CD14-positive monocyte (primary cell): Measurements from ENCODE around the gene PPRC1. TPM values are rescaled to one million over a fixed set of nuclear protein-coding genes. Genes with fewer than 3 reads are reported as not detected.

ENCODE experiments used
- DNase-seq, 3 donors: peaks; one replicate each; pipeline ENCODE4 v3.0.0-alpha.2; 2011 to 2022
- H2AFZ ChIP-seq: 2 replicates; pipeline ENCODE4 v1.6.0; 2012; ENCODE audit warnings: mild to moderate bottlenecking, low read depth, low read length, inconsistent platforms; ENCODE audit not compliant: insufficient read depth, poor library complexity, severe bottlenecking
- H3K27ac ChIP-seq, 2 donors: 1 replicate in 1 of 2; 2 replicates in 1 of 2; pipeline ENCODE4 v1.5.1; 2012 to 2013; ENCODE audit warnings: low read length in 2 of 2, control low read depth in 1 of 2, inconsistent platforms in 1 of 2, low read depth in 1 of 2, mild to moderate bottlenecking in 1 of 2
- H3K27me3 ChIP-seq, 2 donors: one replicate each; pipeline versions ENCODE4 v1.6.0 to v1.6.1; 2011 to 2013; ENCODE audit warnings: low read length in 2 of 2; ENCODE audit not compliant: control insufficient read depth in 2 of 2, insufficient read depth in 2 of 2
- H3K36me3 ChIP-seq, 2 donors: replicated peaks in 1 of 2; 1 replicate in 1 of 2; 2 replicates in 1 of 2; pipeline versions ENCODE4 v1.5.1 to v1.6.1; 2012 to 2013; ENCODE audit warnings: low read length in 2 of 2, control low read depth in 1 of 2, inconsistent platforms in 1 of 2, mild to moderate bottlenecking in 1 of 2; ENCODE audit not compliant: insufficient read depth in 2 of 2, control insufficient read depth in 1 of 2
- H3K4me1 ChIP-seq, 2 donors: 1 replicate in 1 of 2; 2 replicates in 1 of 2; pipeline versions ENCODE4 v1.5.1 to v1.6.1; 2012 to 2013; ENCODE audit warnings: low read length in 2 of 2, control low read depth in 1 of 2, inconsistent platforms in 1 of 2, mild to moderate bottlenecking in 1 of 2, moderate library complexity in 1 of 2; ENCODE audit not compliant: insufficient read depth in 2 of 2, control insufficient read depth in 1 of 2
- H3K4me2 ChIP-seq: replicated peaks from 2 replicates; pipeline ENCODE3; 2012; ENCODE audit warnings: low read length, moderate library complexity, mild to moderate bottlenecking; ENCODE audit not compliant: poor library complexity, severe bottlenecking; ENCODE audit errors: extremely low read depth
- H3K4me3 ChIP-seq, 3 experiments: fragments of 200-600 bp in 1 of 3; sonication (generic) in 1 of 3; replicated peaks in 1 of 3; 1 replicate in 2 of 3; 2 replicates in 1 of 3; pipeline ENCODE4 v1.5.1; 2011 to 2013; ENCODE audit warnings: low read length in 3 of 3, mild to moderate bottlenecking in 3 of 3, control low read depth in 2 of 3, low read depth in 2 of 3, inconsistent platforms in 1 of 3, moderate library complexity in 1 of 3
- H3K79me2 ChIP-seq: 2 replicates; pipeline ENCODE4 v1.6.0; 2012; ENCODE audit warnings: mild to moderate bottlenecking, control low read depth, inconsistent platforms, low read length, moderate library complexity; ENCODE audit not compliant: insufficient read depth
- H3K9ac ChIP-seq: 2 replicates; pipeline ENCODE4 v1.6.0; 2017; ENCODE audit warnings: low read length, mild to moderate bottlenecking; ENCODE audit not compliant: insufficient read depth, poor library complexity, severe bottlenecking
- H3K9me3 ChIP-seq, 2 donors: replicated peaks in 1 of 2; 1 replicate in 1 of 2; 2 replicates in 1 of 2; pipeline versions ENCODE4 v1.5.1 to v1.6.1; 2012 to 2013; ENCODE audit warnings: low read length in 2 of 2, control low read depth in 1 of 2; ENCODE audit not compliant: control insufficient read depth in 1 of 2, insufficient read depth in 1 of 2
- H4K20me1 ChIP-seq: 2 replicates; pipeline ENCODE4 v1.6.0; 2012; ENCODE audit warnings: mild to moderate bottlenecking, low read length, control low read depth, moderate library complexity; ENCODE audit not compliant: insufficient read depth
- H3K27ac Mint-ChIP-seq, 7 donors: one replicate each; pipeline ENCODE4 v1.8.0; 2020; ENCODE audit warnings: mild to moderate bottlenecking in 7 of 7, mixed read lengths in 7 of 7, moderate library complexity in 6 of 7, inconsistent platforms in 2 of 7
- H3K27me3 Mint-ChIP-seq, 3 donors: one replicate each; pipeline ENCODE4 v1.8.0; 2021 to 2022; ENCODE audit warnings: low read depth in 3 of 3, mild to moderate bottlenecking in 3 of 3, mixed read lengths in 3 of 3, moderate library complexity in 3 of 3, inconsistent platforms in 1 of 3
- H3K36me3 Mint-ChIP-seq, 2 donors: one replicate each; pipeline ENCODE4 v1.8.0; 2020; ENCODE audit warnings: mixed read lengths in 2 of 2, inconsistent platforms in 1 of 2, mild to moderate bottlenecking in 1 of 2
- H3K4me1 Mint-ChIP-seq: one replicate; pipeline ENCODE4 v1.8.0; 2020; ENCODE audit warnings: mild to moderate bottlenecking, mixed read lengths
- H3K4me3 Mint-ChIP-seq, 2 donors: one replicate each; pipeline ENCODE4 v1.8.0; 2020; ENCODE audit warnings: mild to moderate bottlenecking in 2 of 2, mixed read lengths in 2 of 2, moderate library complexity in 1 of 2
- H3K9me3 Mint-ChIP-seq, 7 donors: one replicate each; pipeline ENCODE4 v1.8.0; 2020 to 2022; ENCODE audit warnings: mixed read lengths in 7 of 7, mild to moderate bottlenecking in 6 of 7, moderate library complexity in 6 of 7, inconsistent platforms in 2 of 7
- WGBS: methylation state at CpG from one replicate; pipeline ENCODE4 v1.1.5; 2013; ENCODE audit warnings: missing lambda C conversion rate; ENCODE audit not compliant: insufficient coverage; 5-methylcytosine and 5-hydroxymethylcytosine counted together
- intact Hi-C, 2 donors: fragments of 100-400 bp; cut with micrococcal nuclease; formaldehyde crosslinking; loops; one replicate each; pipeline versions ENCODE4 v1.15.0 to v1.15.1; 2023
- polyA plus RNA-seq, 3 donors: library from polyadenylated mRNA; depleted of rRNA in 1 of 3; unstranded in 2 of 3; stranded (reverse) in 1 of 3; fragments of 300-500 nt in 2 of 3; fragments of >200 nt in 1 of 3; fragmentation: Illumina TruSeq in 2 of 3; gene quantifications; 1 replicate in 2 of 3; 2 replicates in 1 of 3; pipeline ENCODE4 v1.2.3, GENCODE V29; 2012 to 2021
- TF ChIP-seq, protein P1 (sequence below): fragments of 200-600 bp; IDR thresholded peaks from one replicate; pipeline ENCODE4 v1.8.0; 2022; ENCODE audit warnings: antibody characterized with exemption, mild to moderate bottlenecking

The PPRC1 gene
- polyA plus RNA-seq, 3 donors = 1.1 to 15.6 (median 2.5) TPM

DNA sequence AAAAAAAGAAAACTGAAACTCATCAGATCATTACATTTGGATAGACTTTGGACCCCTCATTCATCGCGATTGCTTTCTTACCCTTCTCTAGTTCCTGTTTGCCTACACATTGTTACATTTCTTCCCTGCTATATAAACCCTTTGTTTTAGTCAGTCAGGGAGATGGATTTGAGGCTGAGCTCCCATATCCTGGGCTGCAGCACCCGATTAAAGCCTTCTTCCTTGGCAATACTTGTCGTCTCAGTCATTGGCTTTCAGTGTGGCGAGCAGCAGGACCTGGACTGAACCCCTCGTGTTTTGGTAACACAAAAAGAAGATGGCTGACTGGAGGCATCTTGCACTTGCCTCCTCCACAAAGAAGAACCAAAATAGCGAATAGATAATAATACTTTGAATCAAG lies 59.1 kb downstream of the PPRC1 start:
- no peak overlapping the region for H3K9ac ChIP-seq
- H3K4me3 ChIP-seq = no peak overlapping the region
- H3K4me3 Mint-ChIP-seq = no peak overlapping the region
- no peak overlapping the region for H3K27ac Mint-ChIP-seq
- H4K20me1 ChIP-seq = no peaks in the 10 kb centered on the region
- peaks cover 11% of the 10 kb centered on the region for H3K4me1 Mint-ChIP-seq
- H2AFZ ChIP-seq = no peak overlapping the region
- peaks cover 0 to 6% (median 2%) of the 10 kb centered on the region in 3 donors for H3K27me3 Mint-ChIP-seq
- no peak overlapping the region for H3K4me2 ChIP-seq
- H3K27me3 ChIP-seq = no peaks in the 10 kb centered on the region
- H3K79me2 ChIP-seq = no peaks in the 10 kb centered on the region
- no peaks in the 10 kb centered on the region for H3K36me3 Mint-ChIP-seq
- intact Hi-C loops = no loop called here
- H3K9me3 Mint-ChIP-seq = peaks cover 13 to 26% (median 22%) of the 10 kb centered on the region in 7 donors
- H3K27ac ChIP-seq = no peak overlapping the region
- peaks cover 12 to 25% of the 10 kb centered on the region in 2 donors for H3K9me3 ChIP-seq
- peaks cover 2 to 11% of the 10 kb centered on the region in 2 donors for H3K4me1 ChIP-seq
- no peak for DNase-seq
- 94% methylated on average over 3 of the region's 7 CpGs for WGBS
- no peaks in the 10 kb centered on the region for H3K36me3 ChIP-seq
- TF ChIP-seq, protein P1, sequence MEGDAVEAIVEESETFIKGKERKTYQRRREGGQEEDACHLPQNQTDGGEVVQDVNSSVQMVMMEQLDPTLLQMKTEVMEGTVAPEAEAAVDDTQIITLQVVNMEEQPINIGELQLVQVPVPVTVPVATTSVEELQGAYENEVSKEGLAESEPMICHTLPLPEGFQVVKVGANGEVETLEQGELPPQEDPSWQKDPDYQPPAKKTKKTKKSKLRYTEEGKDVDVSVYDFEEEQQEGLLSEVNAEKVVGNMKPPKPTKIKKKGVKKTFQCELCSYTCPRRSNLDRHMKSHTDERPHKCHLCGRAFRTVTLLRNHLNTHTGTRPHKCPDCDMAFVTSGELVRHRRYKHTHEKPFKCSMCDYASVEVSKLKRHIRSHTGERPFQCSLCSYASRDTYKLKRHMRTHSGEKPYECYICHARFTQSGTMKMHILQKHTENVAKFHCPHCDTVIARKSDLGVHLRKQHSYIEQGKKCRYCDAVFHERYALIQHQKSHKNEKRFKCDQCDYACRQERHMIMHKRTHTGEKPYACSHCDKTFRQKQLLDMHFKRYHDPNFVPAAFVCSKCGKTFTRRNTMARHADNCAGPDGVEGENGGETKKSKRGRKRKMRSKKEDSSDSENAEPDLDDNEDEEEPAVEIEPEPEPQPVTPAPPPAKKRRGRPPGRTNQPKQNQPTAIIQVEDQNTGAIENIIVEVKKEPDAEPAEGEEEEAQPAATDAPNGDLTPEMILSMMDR = no peak

DNA sequence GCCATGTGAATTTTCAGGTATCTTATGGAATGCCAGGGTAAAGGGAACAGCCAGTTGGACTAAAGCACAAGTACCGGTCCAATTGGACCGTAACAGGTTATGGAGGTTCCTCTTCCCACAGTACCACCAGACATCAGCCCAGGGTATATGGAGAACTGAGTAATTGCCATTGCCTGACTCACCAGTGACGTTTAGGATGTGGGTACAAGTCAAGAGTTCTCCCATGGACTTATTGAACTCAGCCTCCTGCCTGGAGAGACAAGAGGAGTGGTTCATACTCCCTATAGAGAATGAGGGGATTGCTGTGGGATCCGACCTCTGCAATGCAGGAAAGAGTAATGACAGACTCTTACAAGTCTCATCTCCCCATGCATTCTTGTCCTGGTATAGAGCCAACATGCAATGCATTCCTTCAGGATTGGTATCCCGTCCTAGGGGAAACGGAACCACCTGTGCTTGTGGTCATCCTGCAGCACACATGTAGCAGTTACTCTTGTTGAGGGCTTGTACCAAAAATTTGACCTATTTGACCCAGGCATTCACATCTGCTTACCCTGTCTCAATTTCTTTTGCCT lies 62.5 kb downstream of the PPRC1 start:
- H3K4me1 Mint-ChIP-seq = peaks cover 2% of the 10 kb centered on the region

More for the DNA sequence above, 62.5 kb downstream of the PPRC1 start:
- Histone ChIP-seq H3K4me2 (no peak overlapping the region), H3K36me3 (no peaks in the 10 kb centered on the region), H3K27ac (no peak overlapping the region), H4K20me1 (no peaks in the 10 kb centered on the region), H3K4me3 (no peak overlapping the region), H3K9me3 (peaks cover 12 to 23% of the 10 kb centered on the region in 2 donors), H3K79me2 (no peaks in the 10 kb centered on the region), H2AFZ (no peak overlapping the region), H3K9ac (no peak overlapping the region), H3K27me3 (no peaks in the 10 kb centered on the region), H3K4me1 (no peaks in the 10 kb centered on the region)
- intact Hi-C loops = no loop called here
- DNase-seq = peak in 2 of 3 donors; percentile 16 to 33
- no peak overlapping the region for H3K27ac Mint-ChIP-seq
- 86% methylated on average over 2 of the region's 6 CpGs for WGBS
- peaks cover 13 to 23% (median 20%) of the 10 kb centered on the region in 7 donors for H3K9me3 Mint-ChIP-seq
- no peaks in the 10 kb centered on the region for H3K36me3 Mint-ChIP-seq
- H3K4me3 Mint-ChIP-seq = no peak overlapping the region
- TF ChIP-seq, protein P1 = no peak
- peaks cover 2 to 6% (median 2%) of the 10 kb centered on the region in 3 donors for H3K27me3 Mint-ChIP-seq
